Activated T-cell treated with anti-CD3 and anti-CD28 coated beads, Interleukin-2, amount 50 U/mL, for 72 hours (primary cell): Measurements from ENCODE around the gene FXN. TPM values are rescaled to one million over a fixed set of nuclear protein-coding genes. Genes with fewer than 3 reads are reported as not detected.
A peak's percentile ranks its signal among the peaks of the same experiment; 100 is the strongest.
"Not testable (repeated sequence)": the region's sequence is repeated elsewhere in the genome, so short reads cannot be mapped to it uniquely, and the experiment has no call there.

Source experiments
- ATAC-seq, 2 donors: fragments of 150-1000 bp; cut with Tn5 transposase; replicated peaks in 1 of 2; 2 replicates each; pipeline ENCODE4 v1.10.0; 2021; ENCODE audit warnings: moderate library complexity in 2 of 2, mild to moderate bottlenecking in 1 of 2
- DNase-seq, 2 donors: peaks; one replicate each; pipeline ENCODE4 v3.0.0; 2021 to 2022; ENCODE audit warnings: mixed read lengths in 1 of 2
- H3K27ac Mint-ChIP-seq: one replicate; pipeline ENCODE4 v1.8.0; 2022; ENCODE audit warnings: mild to moderate bottlenecking, moderate library complexity, mixed read lengths
- H3K27me3 Mint-ChIP-seq: one replicate; pipeline ENCODE4 v1.8.0; 2022; ENCODE audit warnings: low read depth, mixed read lengths
- H3K36me3 Mint-ChIP-seq, 2 donors: one replicate each; pipeline ENCODE4 v1.8.0; 2022; ENCODE audit warnings: mixed read lengths in 2 of 2, mild to moderate bottlenecking in 1 of 2; ENCODE audit not compliant: insufficient read depth in 2 of 2
- H3K4me1 Mint-ChIP-seq: one replicate; pipeline ENCODE4 v1.8.0; 2022; ENCODE audit warnings: low read depth, mixed read lengths
- H3K4me3 Mint-ChIP-seq, 2 donors: one replicate each; pipeline ENCODE4 v1.8.0; 2022; ENCODE audit warnings: mild to moderate bottlenecking in 2 of 2, mixed read lengths in 2 of 2, moderate library complexity in 2 of 2
- H3K9me3 Mint-ChIP-seq, 2 donors: one replicate each; pipeline ENCODE4 v1.8.0; 2022; ENCODE audit warnings: mixed read lengths in 2 of 2
- total RNA-seq, 2 donors: library from RNA; stranded (reverse); gene quantifications; one replicate each; pipeline ENCODE4 v1.2.3, GENCODE V29; 2022

The FXN gene
- 10 to 100 TPM; 14.6 to 18.6 TPM for total RNA-seq

DNA sequence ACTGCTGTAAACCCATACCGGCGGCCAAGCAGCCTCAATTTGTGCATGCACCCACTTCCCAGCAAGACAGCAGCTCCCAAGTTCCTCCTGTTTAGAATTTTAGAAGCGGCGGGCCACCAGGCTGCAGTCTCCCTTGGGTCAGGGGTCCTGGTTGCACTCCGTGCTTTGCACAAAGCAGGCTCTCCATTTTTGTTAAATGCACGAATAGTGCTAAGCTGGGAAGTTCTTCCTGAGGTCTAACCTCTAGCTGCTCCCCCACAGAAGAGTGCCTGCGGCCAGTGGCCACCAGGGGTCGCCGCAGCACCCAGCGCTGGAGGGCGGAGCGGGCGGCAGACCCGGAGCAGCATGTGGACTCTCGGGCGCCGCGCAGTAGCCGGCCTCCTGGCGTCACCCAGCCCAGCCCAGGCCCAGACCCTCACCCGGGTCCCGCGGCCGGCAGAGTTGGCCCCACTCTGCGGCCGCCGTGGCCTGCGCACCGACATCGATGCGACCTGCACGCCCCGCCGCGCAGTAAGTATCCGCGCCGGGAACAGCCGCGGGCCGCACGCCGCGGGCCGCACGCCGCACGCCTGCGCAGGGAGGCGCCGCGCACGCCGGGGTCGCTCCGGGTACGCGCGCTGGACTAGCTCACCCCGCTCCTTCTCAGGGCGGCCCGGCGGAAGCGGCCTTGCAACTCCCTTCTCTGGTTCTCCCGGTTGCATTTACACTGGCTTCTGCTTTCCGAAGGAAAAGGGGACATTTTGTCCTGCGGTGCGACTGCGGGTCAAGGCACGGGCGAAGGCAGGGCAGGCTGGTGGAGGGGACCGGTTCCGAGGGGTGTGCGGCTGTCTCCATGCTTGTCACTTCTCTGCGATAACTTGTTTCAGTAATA, at the start of gene FXN:
Gene FXN (plus strand): TSS at position 315 of the 871 bp plus-strand sequence. CDS start 31 bp downstream, at position 346.
- DNase-seq (peak; percentile 84 to 89), ATAC-seq (peak; percentile 95 to 96)
- H3K36me3 Mint-ChIP-seq, result peaks cover 0 to 4% of the 10 kb centered on the region in 2 donors
- peaks cover 15% of the 10 kb centered on the region for H3K4me1 Mint-ChIP-seq
- H3K9me3 Mint-ChIP-seq, result no peaks in the 10 kb centered on the region
- H3K4me3 Mint-ChIP-seq, result peak within 1 kb of the TSS; percentile 98
- no peaks in the 10 kb centered on the region for H3K27me3 Mint-ChIP-seq
- peak within 1 kb of the TSS; percentile 87 for H3K27ac Mint-ChIP-seq

DNA sequence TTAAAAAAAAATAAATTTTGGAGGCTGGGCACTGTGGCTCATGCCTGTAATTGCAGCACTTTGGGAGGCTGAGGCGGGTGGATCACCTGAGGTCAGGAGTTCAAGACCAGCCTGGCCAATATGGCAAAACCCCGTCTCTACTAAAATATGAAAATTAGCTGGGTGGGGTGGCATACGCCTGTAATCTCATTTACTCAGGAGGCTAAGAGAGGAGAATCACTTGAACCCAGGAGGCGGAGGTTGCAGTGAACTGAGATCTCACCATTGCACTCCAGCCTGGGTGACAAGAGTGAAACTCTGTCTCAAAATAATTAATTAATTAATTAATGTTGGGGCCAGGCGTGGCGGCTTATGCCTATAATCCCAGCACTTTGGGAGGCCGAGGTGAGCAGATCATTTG, 48.6 kb upstream of the FXN start:
- not testable (repeated sequence) for H3K27ac Mint-ChIP-seq, H3K9me3 Mint-ChIP-seq, H3K27me3 Mint-ChIP-seq, H3K36me3 Mint-ChIP-seq, H3K4me3 Mint-ChIP-seq, ATAC-seq, DNase-seq
- H3K4me1 Mint-ChIP-seq, result peaks cover 19% of the 10 kb centered on the region

- no peak for ATAC-seq
These were observed 44.1 kb upstream of the FXN start for GRCh38 chr9:68991457-68991856.

GRCh38 chr9:68995776-68996175, 39.8 kb upstream of the FXN start:
- no peaks in the 10 kb centered on the region for H3K36me3 Mint-ChIP-seq
- no peaks in the 10 kb centered on the region for H3K9me3 Mint-ChIP-seq
- DNase-seq, result no peak
- H3K27me3 Mint-ChIP-seq, result no peaks in the 10 kb centered on the region
- H3K4me3 Mint-ChIP-seq, result no peak overlapping the region
- no peak for ATAC-seq
- H3K4me1 Mint-ChIP-seq, result peaks cover 24% of the 10 kb centered on the region
- H3K27ac Mint-ChIP-seq, result no peak overlapping the region

More at GRCh38 chr9:68991457-68991856, 44.1 kb upstream of the FXN start:
- no peaks in the 10 kb centered on the region for H3K9me3 Mint-ChIP-seq
- no peak for DNase-seq
- H3K27ac Mint-ChIP-seq, result no peak overlapping the region
- no peak overlapping the region for H3K4me3 Mint-ChIP-seq
- H3K36me3 Mint-ChIP-seq, result no peaks in the 10 kb centered on the region
- no peaks in the 10 kb centered on the region for H3K27me3 Mint-ChIP-seq
- H3K4me1 Mint-ChIP-seq, result peaks cover 10% of the 10 kb centered on the region

DNA sequence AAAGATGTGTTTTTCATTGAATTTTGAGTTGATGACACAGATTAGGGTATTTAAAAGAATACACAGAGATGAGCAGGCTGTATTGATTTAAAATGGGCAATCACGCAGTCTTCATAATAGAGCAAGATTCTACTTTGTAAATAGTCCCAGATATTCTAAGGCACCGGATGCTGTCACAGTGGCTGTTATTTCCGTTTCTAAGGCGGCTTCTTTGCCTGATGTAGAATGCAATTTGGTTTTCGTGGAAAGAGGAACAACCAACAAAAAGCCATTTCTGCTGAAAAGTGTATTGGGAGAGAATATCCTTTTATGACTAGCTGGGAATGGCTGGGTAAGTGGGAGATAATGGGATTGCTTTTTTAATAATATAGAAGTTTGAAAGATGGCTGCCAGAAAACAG, 39.1 kb upstream of the FXN start:
- H3K9me3 Mint-ChIP-seq, result no peaks in the 10 kb centered on the region
- H3K36me3 Mint-ChIP-seq, result no peaks in the 10 kb centered on the region
- peak overlapping the region; percentile 85 for H3K27ac Mint-ChIP-seq
- ATAC-seq, result no peak
- peaks cover 24% of the 10 kb centered on the region for H3K4me1 Mint-ChIP-seq
- H3K27me3 Mint-ChIP-seq, result no peaks in the 10 kb centered on the region
- no peak for DNase-seq
- H3K4me3 Mint-ChIP-seq, result peak overlapping the region; percentile 33 to 66

- Mint-ChIP-seq H3K27ac (no peak overlapping the region), H3K36me3 (no peaks in the 10 kb centered on the region), H3K27me3 (no peaks in the 10 kb centered on the region), H3K4me3 (no peak overlapping the region), H3K9me3 (no peaks in the 10 kb centered on the region), H3K4me1 (peaks cover 24% of the 10 kb centered on the region)
- ATAC-seq (no peak), DNase-seq (no peak)
These were observed 37.9 kb upstream of the FXN start for GRCh38 chr9:68997666-68998065.

GRCh38 chr9:68998385-68998784, 37.2 kb upstream of the FXN start:
- Mint-ChIP-seq H3K9me3 (no peaks in the 10 kb centered on the region), H3K4me3 (no peak overlapping the region)

DNA sequence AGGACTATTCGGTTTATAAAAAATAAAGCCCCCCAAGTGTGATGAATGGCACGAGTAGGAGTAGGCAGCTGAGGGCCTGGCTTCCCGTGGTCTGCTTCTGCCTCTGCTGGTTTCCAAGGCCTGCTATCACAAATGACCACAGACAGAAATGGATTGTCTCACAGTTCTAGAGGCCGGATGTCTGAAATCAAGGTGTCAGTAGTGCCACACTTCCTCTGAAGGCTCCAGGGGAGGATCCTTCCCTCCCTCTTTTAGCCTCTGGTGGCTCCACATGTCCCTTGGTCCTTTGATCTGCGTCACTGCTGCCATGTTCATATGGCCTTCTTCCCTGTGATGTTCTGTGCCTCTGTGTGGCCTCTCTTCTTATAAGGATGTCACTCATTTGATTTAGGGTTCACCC, 36.7 kb upstream of the FXN start:
- no peak for ATAC-seq
- Mint-ChIP-seq H3K27ac (no peak overlapping the region), H3K9me3 (no peaks in the 10 kb centered on the region)

More at GRCh38 chr9:68998385-68998784, 37.2 kb upstream of the FXN start:
- peaks cover 24% of the 10 kb centered on the region for H3K4me1 Mint-ChIP-seq
- H3K27ac Mint-ChIP-seq, result no peak overlapping the region
- H3K36me3 Mint-ChIP-seq, result no peaks in the 10 kb centered on the region
- ATAC-seq, result no peak
- no peaks in the 10 kb centered on the region for H3K27me3 Mint-ChIP-seq
- DNase-seq, result no peak

DNA sequence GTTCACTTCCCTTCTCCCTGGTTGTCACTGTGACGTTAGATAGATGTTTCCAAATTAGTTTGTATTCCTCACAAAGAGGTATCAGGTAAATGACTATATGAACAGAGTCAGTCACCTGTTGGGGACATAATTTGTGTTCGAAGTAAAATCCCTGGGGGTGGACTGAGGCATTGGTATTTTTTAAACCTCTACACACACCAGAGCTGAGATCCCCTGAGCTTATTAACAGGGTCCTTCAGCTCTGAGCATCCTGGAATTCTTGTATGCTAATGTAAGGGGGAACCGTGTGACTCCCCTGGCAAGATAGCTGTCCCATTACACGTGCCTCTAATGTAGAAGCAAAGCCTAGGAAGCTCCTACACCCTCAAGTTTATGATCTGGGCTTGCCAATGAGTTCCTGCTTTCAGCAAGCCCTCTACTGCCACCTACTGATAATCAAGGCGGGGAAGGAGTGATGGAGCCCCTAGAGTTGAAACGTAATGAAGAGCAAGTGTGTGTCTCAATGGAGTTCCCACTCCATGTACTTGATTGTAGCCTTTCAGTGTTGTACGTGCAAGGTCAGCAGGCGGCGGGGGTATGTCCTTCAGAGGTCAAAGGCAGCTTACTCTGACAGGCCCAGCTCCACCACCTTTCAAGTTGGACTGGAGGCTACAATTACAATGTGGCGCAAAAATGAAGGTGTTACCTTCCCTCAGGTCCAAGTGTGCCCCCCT, 36.0 kb upstream of the FXN start:
- Mint-ChIP-seq H3K4me1 (peaks cover 24% of the 10 kb centered on the region), H3K36me3 (no peaks in the 10 kb centered on the region), H3K27me3 (no peaks in the 10 kb centered on the region), H3K9me3 (no peaks in the 10 kb centered on the region), H3K4me3 (no peak overlapping the region), H3K27ac (no peak overlapping the region)
- peak; percentile 94 to 95 for ATAC-seq
- peak; percentile 69 to 75 for DNase-seq

More for the DNA sequence above, 36.7 kb upstream of the FXN start:
- H3K4me3 Mint-ChIP-seq, result no peak overlapping the region
- H3K4me1 Mint-ChIP-seq, result peaks cover 24% of the 10 kb centered on the region
- no peaks in the 10 kb centered on the region for H3K27me3 Mint-ChIP-seq
- no peak for DNase-seq
- H3K36me3 Mint-ChIP-seq, result no peaks in the 10 kb centered on the region

- H3K36me3 Mint-ChIP-seq, result no peaks in the 10 kb centered on the region
- ATAC-seq (no peak), DNase-seq (no peak)
- H3K27me3 Mint-ChIP-seq, result no peaks in the 10 kb centered on the region
- no peak overlapping the region for H3K4me3 Mint-ChIP-seq
- H3K9me3 Mint-ChIP-seq, result no peaks in the 10 kb centered on the region
- peaks cover 14% of the 10 kb centered on the region for H3K4me1 Mint-ChIP-seq
- no peak overlapping the region for H3K27ac Mint-ChIP-seq
These were observed 33.6 kb upstream of the FXN start for GRCh38 chr9:69001921-69002320.

DNA sequence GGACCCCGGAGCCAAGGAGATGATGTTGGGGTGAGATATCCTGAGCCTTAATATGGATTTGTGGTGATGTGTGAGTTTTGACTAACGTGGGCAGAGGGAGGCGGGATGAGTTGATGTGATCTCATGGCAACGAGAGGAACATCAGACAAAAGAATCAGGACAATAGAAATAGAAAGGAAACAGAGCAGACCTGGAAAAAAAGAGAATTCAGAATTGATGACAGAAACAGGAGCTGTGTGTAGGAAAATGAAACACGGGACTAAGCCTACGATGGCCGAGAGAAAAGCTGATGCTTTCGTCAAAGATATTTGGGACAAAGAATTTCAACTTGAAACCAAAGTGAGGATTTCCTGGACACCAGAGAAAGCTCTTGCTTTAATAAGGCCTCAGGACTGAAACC, 32.5 kb upstream of the FXN start:
- no peaks in the 10 kb centered on the region for H3K36me3 Mint-ChIP-seq
- peaks cover 14% of the 10 kb centered on the region for H3K4me1 Mint-ChIP-seq
- H3K9me3 Mint-ChIP-seq, result no peaks in the 10 kb centered on the region
- H3K27ac Mint-ChIP-seq, result no peak overlapping the region
- DNase-seq (no peak), ATAC-seq (no peak)
- H3K4me3 Mint-ChIP-seq, result no peak overlapping the region
- H3K27me3 Mint-ChIP-seq, result no peaks in the 10 kb centered on the region

GRCh38 chr9:69004836-69005235, 30.7 kb upstream of the FXN start:
- H3K27me3 Mint-ChIP-seq, result peaks cover 6% of the 10 kb centered on the region
- H3K27ac Mint-ChIP-seq, result no peak overlapping the region
- H3K36me3 Mint-ChIP-seq, result no peaks in the 10 kb centered on the region
- H3K4me1 Mint-ChIP-seq, result no peaks in the 10 kb centered on the region
- H3K9me3 Mint-ChIP-seq, result no peaks in the 10 kb centered on the region
- DNase-seq, result no peak
- H3K4me3 Mint-ChIP-seq, result no peak overlapping the region
- no peak for ATAC-seq

- ATAC-seq, result no peak
These were observed 25.8 kb upstream of the FXN start for GRCh38 chr9:69009708-69010107.

More at GRCh38 chr9:69009708-69010107, 25.8 kb upstream of the FXN start:
- Mint-ChIP-seq H3K4me1 (peaks cover 7% of the 10 kb centered on the region), H3K9me3 (no peaks in the 10 kb centered on the region), H3K27me3 (peaks cover 16% of the 10 kb centered on the region), H3K4me3 (no peak overlapping the region), H3K27ac (no peak overlapping the region), H3K36me3 (no peaks in the 10 kb centered on the region)
- DNase-seq, result no peak
